ENCODE measurements around the gene TPP2.

TPP2 gene

DNA sequence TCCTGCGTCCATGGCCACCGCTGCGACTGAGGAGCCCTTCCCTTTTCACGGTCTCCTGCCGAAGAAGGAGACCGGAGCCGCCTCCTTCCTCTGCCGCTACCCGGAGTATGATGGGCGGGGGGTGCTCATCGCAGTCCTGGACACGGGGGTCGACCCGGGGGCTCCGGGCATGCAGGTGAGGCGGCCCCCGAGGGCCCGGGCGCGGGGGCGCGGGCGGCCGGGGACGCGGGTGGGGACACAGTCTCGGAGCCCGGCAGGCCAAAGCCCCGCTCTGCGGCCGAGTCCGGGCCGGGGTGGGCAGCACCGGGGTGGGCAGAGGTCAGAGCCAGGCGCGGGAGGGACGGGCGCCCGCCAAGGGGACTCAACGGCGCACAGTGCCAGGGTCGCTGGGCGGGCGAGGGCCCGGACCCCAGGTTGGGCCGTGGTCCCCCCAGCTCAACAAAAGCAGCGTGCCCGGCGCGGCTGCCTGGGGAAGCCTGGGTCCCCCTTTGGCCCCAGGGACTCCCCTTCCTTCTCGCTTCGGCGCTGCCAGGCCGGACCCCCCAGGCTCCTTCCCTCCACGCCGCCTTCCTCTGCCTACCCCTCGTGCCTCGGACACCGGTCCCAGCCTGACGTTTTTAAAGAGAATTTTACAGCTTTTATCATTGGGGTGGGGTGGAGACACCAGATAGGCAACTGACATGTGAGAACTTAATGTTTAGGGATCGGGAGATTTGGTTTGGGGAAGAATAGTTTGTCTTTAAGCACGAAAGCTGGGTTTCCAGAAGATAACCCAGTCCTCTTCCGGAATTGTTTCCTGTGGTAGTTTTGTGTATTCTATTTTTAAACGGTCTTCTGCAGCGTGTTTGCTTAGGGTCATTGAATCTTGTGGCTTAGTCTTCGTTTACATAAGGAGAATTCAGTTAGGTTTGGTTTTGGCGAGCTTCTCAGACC lies 509 bp downstream of the TPP2 start:
- no peak for DNase-seq (ENCODE audit: low read depth)

DNA sequence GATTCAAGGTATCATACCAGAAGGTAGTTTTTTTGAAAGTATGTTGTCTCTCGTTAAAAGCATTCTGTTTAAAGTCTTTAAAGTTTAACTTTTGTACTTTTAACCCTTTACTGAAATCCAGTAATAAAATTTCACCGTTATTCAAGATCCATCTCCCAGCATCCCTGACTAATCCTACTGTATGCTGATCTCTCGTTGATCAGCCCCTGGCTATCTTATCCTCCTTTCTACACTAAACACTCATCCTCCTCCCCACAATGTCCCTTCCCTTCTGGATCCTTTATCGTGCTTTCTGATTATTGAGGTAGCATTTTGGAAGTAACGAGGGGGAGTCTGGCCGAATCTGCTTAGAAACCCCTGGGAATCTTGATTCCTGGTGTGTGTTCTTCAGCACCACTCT lies 1.3 kb downstream of the TPP2 start:
- no peak for DNase-seq (ENCODE audit: low read depth)

DNA sequence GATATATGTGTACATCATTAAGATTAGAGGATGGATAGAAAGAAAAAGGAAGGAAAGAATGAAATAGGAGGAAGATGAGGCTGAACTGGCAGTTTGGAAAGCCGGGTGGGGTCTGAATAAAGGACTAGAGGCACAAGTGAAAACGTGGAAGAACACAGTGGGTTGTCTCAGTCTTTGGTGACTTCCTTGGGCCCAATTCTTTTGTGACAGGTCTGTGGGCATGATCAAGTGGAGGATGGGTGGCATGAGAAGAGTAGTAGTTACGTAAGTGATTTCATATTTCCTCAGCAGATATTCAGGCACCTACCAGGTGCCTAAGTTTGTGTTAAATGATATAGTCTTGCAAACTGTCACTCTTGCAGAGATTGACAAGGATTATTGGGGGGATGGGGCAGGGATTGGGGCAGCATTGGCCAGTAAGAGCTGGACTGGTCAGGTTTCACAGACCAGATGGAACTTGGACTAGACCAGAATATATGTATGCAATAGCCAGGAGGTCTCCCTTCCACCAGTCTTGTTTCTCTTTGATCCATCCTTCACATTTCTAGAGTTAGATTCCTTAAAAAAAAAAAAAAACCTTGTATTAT lies 2.7 kb downstream of the TPP2 start:
- DNase-seq (ENCODE audit: low read depth), result no peak

DNA sequence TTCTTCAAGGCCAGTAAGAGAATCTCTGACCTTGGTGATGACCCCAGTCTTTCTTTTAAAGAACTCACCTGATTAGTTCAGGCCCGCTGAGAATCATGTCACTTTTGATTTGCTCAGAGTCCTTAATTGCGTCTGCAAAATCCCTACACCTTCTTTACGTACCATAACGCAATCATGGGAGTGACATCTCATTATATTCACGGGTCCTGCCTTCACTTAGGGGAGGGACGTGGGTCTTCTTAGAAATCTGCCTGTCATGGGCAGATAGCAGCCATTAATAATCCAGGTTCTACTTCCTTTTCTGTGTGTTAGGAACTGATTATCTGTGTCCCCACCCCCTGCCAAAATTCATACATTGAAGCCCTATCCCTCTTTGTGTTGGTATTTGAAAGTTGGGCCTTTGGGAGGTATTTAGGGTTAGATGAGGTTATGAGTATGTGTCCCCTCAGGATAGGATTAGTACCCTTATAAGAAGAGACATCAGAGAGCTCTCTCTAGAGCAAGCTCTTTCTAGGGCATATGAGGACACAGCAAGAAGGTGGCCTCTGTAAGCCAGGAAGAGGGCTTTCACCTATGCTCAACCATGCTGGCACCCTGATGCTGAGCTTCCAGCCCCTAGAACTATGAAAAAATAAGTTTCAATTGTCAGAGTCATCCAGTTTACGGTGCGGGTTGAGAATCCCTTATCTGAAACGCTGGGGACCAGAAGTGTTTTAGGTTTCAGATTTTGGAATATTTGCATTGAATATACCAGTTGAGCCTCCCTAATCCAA lies 9.9 kb downstream of the TPP2 start:
- DNase-seq (ENCODE audit: low read depth), result no peak

DNA sequence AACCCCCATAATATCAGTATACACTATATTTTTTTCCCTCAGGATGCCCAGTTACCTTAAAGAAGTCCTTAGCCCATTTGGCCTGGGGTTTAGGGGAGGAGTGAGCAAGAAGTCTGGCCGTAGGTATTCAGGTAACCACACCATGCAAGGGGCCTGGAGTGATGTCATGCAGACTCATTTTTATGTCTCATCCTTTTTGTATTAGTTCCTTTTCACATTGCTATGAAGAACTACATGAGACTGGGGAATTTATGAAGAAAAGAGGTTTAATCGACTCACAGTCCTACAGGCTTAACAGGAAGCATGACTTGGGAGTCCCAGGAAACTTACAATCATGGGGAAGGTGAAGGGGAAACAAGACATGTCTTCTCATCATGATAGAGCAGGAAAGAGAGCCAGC lies 12.2 kb downstream of the TPP2 start:
- DNase-seq (ENCODE audit: low read depth), result no peak

DNA sequence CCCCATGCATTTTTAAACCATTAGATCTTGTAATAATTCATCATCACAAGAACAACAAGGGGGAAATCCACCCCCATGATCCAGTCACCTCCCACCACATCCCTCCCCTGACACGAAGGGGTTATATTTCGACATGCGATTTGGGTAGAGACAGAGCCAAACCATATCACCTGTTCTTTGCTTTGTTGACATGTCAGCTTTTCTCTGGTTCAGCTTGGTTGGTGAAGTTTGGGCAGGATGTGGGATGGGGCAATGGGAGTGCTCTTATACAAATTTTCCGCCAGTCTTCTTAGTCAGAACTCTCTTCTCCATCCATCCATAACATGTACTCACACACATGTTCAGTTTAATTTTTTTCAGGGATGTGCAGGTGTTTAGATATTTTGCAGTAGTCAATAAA lies 12.9 kb downstream of the TPP2 start:
- DNase-seq (ENCODE audit: low read depth), result no peak

DNA sequence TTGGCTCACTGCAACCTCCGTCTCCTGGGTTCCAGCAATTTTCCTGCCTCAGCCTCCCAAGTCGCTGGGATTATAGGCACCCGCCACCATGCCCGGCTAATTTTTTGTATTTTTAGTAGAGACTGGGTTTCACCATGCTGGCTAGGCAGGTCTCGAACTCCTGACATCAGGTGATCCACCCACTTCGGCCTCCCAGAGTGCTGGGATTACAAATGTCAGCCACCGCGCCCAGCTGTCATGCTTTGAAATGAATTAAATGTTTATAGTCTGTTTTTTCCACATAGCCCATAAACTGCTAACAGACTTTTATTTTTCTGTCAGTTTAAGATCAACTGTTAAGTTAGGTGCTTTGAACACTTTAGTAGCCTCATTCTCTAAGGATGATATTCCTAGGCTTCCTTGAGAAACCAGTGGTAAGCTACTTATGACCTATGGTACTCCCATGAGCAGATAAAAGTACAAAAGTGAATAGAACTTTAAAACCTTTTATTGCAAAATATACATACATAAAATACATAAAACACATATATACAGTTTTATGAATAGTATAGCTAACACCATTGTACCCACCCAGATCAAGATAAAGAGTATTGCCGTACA lies 13.6 kb downstream of the TPP2 start:
- DNase-seq (ENCODE audit: low read depth), result no peak

DNA sequence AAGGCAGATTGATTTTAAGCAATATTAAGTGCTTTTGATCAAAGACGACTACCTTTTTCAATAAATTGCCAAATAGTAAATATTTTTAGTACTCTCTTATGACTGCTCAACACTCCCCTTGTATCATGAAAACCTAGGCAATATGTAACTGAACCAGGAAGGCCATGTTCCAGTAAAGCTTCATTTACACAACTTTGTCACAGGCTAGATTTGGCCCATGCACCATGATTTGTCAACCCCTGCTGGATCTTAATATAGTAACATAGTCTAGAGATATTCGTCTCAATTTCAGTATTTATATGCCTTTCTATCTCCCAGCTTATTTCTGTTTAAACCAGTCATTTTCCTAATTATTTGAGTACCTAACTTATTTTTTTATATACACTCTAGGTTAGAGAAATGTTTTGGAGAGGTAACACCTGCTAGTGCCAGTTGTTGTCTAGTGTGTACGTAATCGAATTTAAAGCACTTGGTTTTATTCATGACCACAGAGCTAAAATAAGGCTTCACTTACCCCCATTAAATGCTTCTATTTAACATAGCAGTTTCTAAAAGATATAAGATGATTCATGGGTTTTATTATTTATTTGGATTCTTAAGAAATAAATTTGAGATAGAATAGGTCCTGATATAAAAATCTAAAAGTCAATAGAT lies 21.0 kb downstream of the TPP2 start:
- DNase-seq (ENCODE audit: low read depth), result no peak

DNA sequence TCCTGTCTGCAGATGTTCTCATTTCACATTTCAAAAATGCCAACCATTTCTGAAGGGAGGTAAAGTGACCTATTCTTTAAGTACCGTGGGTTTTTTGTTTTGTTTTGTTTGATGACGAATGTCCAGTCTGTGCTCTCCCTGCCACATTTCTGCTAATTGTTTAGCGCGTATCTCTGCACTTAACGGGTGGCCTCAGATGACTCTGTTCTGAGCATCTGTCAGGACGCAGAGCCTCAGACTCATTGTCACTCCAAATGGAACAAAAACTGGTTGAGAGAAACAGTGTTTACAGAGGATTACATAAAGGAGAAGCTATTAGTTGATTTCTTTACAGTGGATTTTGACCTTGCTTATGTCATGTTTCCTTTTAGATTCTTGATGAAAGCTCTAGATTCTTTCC lies 23.7 kb downstream of the TPP2 start:
- no peak for DNase-seq (ENCODE audit: low read depth)

DNA sequence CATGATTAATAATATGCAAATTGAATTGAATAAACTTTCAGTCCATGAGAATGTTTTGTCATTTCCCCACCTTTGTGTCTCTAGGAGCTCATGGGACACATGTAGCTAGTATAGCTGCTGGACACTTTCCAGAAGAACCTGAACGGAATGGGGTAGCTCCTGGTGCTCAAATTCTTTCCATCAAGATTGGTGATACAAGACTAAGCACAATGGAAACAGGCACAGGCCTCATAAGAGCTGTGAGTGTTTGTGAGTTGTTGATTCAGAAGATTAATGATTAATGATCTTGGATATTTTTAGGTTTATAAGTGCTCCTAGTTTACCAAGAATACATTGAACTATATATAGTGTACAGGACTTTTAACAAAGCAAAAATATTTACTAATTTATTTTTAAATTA lies 30.1 kb downstream of the TPP2 start:
- no peak for DNase-seq (ENCODE audit: low read depth)

DNA sequence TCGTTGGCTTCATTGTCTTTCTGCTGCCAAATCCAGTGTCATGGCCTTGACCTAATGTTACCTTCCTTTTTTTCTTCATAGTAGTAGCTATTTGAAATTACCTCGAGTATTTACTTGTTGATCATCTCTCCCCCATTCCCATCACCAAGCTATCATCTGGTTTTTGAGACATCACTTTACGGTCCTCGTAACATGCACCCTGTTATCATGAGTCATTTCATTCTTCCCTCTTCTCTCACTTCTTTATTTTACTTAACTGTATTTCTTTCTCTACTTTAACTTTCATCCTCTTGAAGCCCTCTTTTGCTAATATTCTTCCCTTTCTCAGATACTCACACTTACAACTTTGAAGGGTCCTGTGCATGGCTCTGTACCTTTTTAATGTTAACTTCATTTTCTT lies 31.8 kb downstream of the TPP2 start:
- DNase-seq (ENCODE audit: low read depth), result no peak

DNA sequence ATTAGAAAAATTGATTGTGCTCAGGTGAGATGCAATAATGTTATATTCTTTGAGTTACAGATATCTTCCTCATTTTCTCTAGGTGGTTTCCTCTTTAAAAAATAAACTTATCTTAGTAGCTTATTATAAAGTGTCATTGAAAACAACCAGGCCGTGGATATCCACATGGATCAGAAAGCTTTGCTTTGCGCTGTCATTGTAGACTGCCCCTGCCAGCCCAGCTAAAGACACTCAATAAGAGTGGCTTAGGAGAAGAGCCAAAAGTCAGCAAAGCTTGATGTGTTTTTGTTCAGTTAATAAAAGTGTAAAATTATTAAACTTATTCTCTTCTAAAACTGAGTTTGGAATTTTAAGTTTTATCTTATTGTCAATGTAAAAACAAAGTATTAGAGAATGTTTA lies 34.4 kb downstream of the TPP2 start:
- DNase-seq (ENCODE audit: low read depth), result no peak

DNA sequence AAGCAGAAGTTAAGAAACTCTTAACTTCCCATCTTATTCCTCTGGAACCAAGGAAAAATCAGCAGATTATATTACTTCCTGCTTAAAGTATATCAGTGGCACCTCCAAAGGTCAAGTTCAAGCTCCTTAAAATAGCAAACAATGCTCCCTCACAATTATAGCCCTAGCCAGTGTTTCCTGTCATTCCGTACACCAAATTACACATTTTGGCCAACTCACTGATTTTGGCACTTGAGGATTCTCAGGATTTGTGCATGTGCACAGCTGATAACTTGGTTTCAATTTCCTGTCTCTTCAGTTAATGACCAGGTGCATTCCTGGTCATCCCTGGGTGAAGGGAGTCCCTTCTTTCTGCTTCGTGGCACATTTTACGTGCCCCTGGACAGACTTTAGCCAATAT lies 42.0 kb downstream of the TPP2 start:
- no peak for DNase-seq (ENCODE audit: low read depth)

DNA sequence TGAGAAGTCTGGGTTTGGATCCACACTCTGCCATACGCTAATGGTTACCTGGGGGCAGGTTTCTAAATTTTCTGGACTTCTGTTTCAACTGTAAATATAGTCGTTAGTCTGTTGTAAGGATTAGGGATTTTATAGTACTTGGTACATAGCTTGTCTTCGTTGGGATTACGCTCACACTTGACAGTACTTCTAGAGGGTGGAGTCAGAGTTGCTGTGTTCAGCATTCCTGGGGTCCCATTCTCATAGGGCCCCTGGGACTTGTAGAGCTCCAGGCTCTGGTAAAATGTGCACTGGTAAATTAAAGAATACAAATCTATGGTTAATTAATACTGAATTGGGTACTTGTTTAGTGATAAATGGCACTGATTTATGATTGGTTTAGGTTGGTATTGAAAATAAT lies 45.2 kb downstream of the TPP2 start:
- DNase-seq (ENCODE audit: low read depth), result no peak

DNA sequence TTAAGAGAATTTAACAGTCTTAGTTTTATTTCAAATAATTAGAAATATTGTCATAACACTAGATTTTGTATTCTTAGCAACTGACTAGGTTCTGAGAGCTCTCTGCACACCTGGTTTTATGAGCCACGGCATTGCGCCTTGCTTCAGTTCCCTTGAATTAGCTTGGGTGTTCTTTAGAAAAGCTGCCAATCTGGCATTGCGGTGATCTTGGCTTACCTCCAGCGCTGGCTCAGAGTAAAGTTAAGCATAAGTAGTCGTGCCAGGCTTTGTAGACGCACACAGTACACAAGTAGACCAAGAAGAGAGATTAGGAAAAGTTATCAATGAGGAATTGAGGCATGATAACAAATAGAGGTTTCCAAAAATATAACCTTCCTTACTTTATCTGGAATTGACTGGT lies 45.7 kb downstream of the TPP2 start:
- no peak for DNase-seq (ENCODE audit: low read depth)

DNA sequence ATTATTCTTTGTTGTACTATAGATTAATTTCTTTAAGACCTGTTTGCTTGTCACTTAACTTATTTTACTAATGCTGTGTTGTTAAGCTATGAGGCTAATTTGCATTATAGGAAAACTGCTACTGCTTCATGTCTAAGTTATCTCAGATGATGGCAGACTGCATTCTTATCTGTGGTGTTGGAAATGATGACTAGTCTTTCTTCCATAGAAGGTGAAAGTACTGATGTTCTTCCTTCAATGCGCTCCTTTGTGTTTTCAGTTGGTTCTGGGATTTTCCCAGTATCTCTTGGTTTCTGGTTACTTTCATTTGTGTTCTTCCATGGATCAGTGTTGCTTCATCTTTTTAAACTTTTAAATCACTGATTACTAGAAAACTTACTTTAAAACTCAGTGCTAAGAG lies 46.9 kb downstream of the TPP2 start:
- no peak for DNase-seq (ENCODE audit: low read depth)

DNA sequence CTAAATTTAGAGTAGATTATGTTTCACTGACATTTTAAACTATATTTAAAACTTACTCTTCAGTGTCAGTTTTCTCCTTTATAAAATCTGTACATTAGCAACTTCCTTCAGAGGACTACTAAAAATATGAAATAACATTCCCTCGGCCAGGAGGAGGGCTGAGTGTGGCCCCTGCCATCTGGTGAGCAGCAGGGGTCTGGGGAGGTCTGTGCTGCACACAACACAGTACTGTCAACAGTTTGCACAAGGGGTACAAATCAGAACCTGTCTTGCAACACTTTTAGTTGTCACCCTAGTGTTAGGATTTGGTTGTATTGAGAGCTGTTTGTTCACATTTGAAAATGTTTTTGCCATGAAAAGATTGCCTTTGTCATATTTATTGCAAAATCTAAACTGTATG lies 48.9 kb downstream of the TPP2 start:
- no peak for DNase-seq (ENCODE audit: low read depth)

DNA sequence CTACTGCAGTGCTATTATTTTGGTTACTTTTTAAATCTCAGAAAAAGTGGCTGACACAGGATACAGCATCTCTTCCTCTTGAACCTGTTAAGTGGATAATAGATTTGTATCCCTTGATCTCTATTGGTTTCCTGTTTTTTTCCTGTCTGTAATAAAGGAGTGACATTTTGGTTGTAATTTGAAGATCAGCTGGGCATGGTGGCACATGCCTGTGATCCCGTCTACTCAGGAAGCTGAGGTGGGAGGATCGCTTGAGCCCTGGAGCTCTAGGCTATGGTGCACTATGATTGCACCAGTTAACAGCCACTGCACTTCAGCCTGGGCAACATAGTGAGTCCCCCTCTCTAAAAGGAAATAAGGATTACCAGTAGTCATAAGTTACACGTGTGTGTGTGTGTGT lies 51.3 kb downstream of the TPP2 start:
- DNase-seq (ENCODE audit: low read depth), result no peak

DNA sequence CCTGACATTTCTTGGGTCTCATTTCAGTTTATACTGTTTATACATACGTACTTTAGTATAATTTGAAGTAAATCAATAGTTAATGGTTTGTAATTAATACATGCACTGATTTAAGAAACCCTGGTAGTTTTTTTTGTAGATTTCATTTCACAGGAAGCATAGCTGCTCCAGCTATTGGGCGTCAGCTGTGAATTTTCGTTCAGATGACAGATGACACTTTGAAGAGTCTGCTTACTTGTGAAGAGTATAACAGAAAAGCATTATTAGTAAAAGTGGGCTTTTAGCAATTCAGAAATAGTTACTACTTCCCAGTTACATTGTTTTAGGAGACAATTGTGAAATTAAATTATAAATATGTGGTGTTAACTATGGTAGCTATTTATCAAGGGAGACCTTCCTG lies 53.7 kb downstream of the TPP2 start:
- no peak for DNase-seq (ENCODE audit: low read depth)

DNA sequence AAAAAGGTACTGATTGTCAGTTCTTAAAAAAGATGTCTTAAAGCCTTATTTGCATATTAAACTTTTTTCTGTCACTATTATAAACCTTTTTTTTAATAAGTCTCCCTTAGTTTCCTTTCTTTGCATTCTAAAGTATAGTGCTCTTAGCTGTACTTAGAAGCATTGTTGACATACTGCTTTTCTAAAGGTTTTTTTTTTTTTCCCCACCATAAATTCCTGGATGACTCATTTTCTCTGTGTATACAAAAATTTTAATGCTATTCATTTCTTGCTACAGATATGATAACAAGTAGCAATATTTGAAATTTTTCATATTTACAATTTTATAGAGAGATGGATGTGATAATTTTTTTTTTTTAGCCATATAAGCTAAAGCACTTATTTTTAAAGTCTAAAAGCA lies 54.6 kb downstream of the TPP2 start:
- no peak for DNase-seq (ENCODE audit: low read depth)

DNA sequence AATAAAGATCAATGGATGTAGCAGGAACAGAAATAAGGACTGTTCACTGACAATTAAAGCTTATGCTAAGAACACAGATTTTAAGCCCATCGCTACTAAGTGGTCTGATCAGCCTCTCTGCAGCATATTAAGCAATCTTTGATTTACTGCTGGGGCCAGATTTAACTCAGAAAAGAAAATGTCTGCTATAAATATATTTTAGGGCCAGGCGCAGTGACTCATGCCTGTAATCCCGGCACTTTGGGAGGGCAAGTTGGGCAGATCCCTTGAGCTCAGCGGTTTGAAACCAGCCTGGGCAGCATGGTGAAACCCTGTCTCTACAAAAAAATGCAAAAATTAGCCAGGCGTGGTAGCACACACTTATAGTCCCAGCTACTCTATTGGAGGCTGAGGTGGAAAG lies 55.1 kb downstream of the TPP2 start:
- no peak for DNase-seq (ENCODE audit: low read depth)

DNA sequence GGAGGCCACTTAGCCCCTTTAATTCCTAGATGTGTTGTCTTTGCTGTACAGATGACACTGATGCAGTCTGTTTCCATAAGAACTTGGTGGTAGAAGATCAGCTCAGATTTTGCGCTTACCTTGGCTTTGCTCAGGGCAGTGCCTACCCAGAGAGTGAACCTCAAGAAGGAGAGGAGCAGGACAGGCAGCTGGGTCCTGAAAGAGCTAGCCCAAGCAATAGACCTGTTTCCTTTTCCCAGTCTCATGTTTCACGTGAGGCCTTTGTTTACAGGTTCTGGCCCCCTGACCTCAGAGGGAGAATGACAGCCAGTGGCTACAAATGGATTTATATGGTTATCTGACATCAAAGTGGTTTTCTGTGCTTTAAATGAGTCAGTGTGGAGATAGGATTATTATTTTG lies 58.0 kb downstream of the TPP2 start:
- DNase-seq (ENCODE audit: low read depth), result no peak

All from stimulated activated CD8-positive, alpha-beta memory T cell treated with anti-CD3 and anti-CD28 coated beads, Interleukin-15, amount 100 ng/mL, for 24 hours (primary cell).